Hepatocyte (in vitro differentiated cells): ENCODE data around the gene CLCN1. TPM values are rescaled to one million over a fixed set of nuclear protein-coding genes. Genes with fewer than 3 reads are reported as not detected.

Experiments
- DNase-seq: peaks from one replicate; pipeline ENCODE4 v3.0.0-alpha.2; 2016; ENCODE audit warnings: low spot score
- H2AFZ ChIP-seq: fragments of 200-600 bp; sonication (generic); 2 replicates; pipeline ENCODE4 v1.6.0; 2016; ENCODE audit warnings: antibody characterized with exemption, mild to moderate bottlenecking
- H3K27ac ChIP-seq: fragments of 200-600 bp; sonication (generic); 2 replicates; pipeline ENCODE4 v1.5.1; 2016; ENCODE audit warnings: mild to moderate bottlenecking
- H3K27me3 ChIP-seq: fragments of 200-600 bp; sonication (generic); 2 replicates; pipeline ENCODE4 v1.6.1; 2016
- H3K36me3 ChIP-seq: fragments of 200-600 bp; sonication (generic); replicated peaks from 2 replicates; pipeline ENCODE4 v1.5.1; 2016; ENCODE audit warnings: low read depth; ENCODE audit not compliant: insufficient read depth
- H3K4me1 ChIP-seq: fragments of 200-600 bp; sonication (generic); 2 replicates; pipeline ENCODE4 v1.5.1; 2016; ENCODE audit warnings: mild to moderate bottlenecking, moderate library complexity; ENCODE audit not compliant: insufficient read depth
- H3K4me2 ChIP-seq: fragments of 200-600 bp; sonication (generic); 2 replicates; pipeline ENCODE4 v1.6.0; 2016
- H3K4me3 ChIP-seq: fragments of 200-600 bp; sonication (generic); 2 replicates; pipeline ENCODE4 v1.5.1; 2016; ENCODE audit warnings: mild to moderate bottlenecking
- H3K79me2 ChIP-seq: fragments of 200-600 bp; sonication (generic); 2 replicates; pipeline ENCODE4 v1.6.0; 2017; ENCODE audit warnings: mild to moderate bottlenecking
- H3K9me2 ChIP-seq: fragments of 200-600 bp; sonication (generic); replicated peaks from 2 replicates; pipeline ENCODE4 v1.6.0; 2017; ENCODE audit warnings: mild to moderate bottlenecking; ENCODE audit not compliant: insufficient read depth
- H3K9me3 ChIP-seq: fragments of 200-600 bp; sonication (generic); 2 replicates; pipeline ENCODE4 v1.5.1; 2016; ENCODE audit warnings: low read depth, mild to moderate bottlenecking
- H4K20me1 ChIP-seq: fragments of 200-600 bp; sonication (generic); 2 replicates; pipeline ENCODE4 v1.6.0; 2016; ENCODE audit warnings: mild to moderate bottlenecking; ENCODE audit not compliant: insufficient read depth, poor library complexity, severe bottlenecking
- EZH2 ChIP-seq: fragments of 200-600 bp; sonication (generic); IDR thresholded peaks from 2 replicates; pipeline ENCODE4 v1.6.1; 2016; ENCODE audit warnings: antibody characterized with exemption, mild to moderate bottlenecking, borderline replicate concordance
- EZH2phosphoT487 ChIP-seq: fragments of 200-600 bp; sonication (generic); IDR thresholded peaks from one replicate; pipeline ENCODE4 v1.6.1; 2018; ENCODE audit warnings: antibody characterized with exemption, mild to moderate bottlenecking, low read depth, moderate library complexity; ENCODE audit not compliant: unreplicated experiment, severe bottlenecking
- WGBS: methylation state at CpG from one replicate; pipeline ENCODE4 v1.1.6; 2016; ENCODE audit warnings: low lambda C conversion rate; ENCODE audit errors: missing lambda C conversion rate; 5-methylcytosine and 5-hydroxymethylcytosine counted together
- polyA plus RNA-seq: library from polyadenylated mRNA; unstranded; fragments of >200 nt; fragmentation: Nextera tagmentation; extraction: Ambion mirVana; gene quantifications from 2 replicates; pipeline ENCODE4 v1.2.1, GENCODE V29; 2016
- total RNA-seq: library from RNA; depleted of rRNA; stranded (reverse); fragments of >200 nt; gene quantifications from 2 replicates; pipeline ENCODE4 v1.2.3, GENCODE V29; 2014
- TF ChIP-seq, protein P1 (sequence below): fragments of 200-600 bp; sonication (generic); IDR thresholded peaks from 2 replicates; pipeline ENCODE4 v1.5.1; 2016; ENCODE audit warnings: antibody characterized with exemption, mild to moderate bottlenecking; ENCODE audit not compliant: poor library complexity

Gene CLCN1
- total and polyA plus RNA-seq, 2 experiments from 2014 or later, result 0.07 TPM; not detected in 1

DNA sequence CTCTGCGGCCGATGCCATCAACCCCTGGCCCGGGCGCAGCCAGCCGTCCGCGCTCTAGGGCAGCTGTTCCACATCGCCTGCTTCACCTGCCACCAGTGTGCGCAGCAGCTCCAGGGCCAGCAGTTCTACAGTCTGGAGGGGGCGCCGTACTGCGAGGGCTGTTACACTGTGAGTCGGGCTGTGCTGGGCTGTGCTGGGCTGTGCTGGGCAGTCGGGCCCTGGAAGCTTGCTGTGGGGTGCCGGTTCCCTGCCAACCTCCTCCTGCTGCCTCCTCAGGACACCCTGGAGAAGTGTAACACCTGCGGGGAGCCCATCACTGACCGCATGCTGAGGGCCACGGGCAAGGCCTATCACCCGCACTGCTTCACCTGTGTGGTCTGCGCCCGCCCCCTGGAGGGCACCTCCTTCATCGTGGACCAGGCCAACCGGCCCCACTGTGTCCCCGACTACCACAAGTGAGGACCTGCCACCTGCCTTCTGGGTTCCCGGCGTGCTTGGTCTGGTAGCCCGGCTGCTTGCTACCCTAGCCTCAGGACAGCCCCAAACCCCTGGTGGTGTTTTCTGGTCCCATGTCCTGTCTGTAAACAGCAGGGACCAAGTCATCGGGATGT, 72.7 kb downstream of the CLCN1 start:
- Histone ChIP-seq H3K4me3 (no peak overlapping the region), H3K4me1 (peaks cover 45% of the 10 kb centered on the region), H3K36me3 (no peaks in the 10 kb centered on the region), H2AFZ (no peak overlapping the region), H3K79me2 (peaks cover 23% of the 10 kb centered on the region), H3K9me3 (no peaks in the 10 kb centered on the region), H4K20me1 (peaks cover 42% of the 10 kb centered on the region), H3K9me2 (no peaks in the 10 kb centered on the region), H3K27me3 (no peaks in the 10 kb centered on the region), H3K4me2 (no peak overlapping the region), H3K27ac (no peak overlapping the region)
- TF ChIP-seq EZH2phosphoT487 (no peak), EZH2 (no peak)
- TF ChIP-seq, protein P1, sequence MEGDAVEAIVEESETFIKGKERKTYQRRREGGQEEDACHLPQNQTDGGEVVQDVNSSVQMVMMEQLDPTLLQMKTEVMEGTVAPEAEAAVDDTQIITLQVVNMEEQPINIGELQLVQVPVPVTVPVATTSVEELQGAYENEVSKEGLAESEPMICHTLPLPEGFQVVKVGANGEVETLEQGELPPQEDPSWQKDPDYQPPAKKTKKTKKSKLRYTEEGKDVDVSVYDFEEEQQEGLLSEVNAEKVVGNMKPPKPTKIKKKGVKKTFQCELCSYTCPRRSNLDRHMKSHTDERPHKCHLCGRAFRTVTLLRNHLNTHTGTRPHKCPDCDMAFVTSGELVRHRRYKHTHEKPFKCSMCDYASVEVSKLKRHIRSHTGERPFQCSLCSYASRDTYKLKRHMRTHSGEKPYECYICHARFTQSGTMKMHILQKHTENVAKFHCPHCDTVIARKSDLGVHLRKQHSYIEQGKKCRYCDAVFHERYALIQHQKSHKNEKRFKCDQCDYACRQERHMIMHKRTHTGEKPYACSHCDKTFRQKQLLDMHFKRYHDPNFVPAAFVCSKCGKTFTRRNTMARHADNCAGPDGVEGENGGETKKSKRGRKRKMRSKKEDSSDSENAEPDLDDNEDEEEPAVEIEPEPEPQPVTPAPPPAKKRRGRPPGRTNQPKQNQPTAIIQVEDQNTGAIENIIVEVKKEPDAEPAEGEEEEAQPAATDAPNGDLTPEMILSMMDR, result no peak
- DNase-seq, result no peak
- 97% methylated on average over 28 of the region's 28 CpGs for WGBS

DNA sequence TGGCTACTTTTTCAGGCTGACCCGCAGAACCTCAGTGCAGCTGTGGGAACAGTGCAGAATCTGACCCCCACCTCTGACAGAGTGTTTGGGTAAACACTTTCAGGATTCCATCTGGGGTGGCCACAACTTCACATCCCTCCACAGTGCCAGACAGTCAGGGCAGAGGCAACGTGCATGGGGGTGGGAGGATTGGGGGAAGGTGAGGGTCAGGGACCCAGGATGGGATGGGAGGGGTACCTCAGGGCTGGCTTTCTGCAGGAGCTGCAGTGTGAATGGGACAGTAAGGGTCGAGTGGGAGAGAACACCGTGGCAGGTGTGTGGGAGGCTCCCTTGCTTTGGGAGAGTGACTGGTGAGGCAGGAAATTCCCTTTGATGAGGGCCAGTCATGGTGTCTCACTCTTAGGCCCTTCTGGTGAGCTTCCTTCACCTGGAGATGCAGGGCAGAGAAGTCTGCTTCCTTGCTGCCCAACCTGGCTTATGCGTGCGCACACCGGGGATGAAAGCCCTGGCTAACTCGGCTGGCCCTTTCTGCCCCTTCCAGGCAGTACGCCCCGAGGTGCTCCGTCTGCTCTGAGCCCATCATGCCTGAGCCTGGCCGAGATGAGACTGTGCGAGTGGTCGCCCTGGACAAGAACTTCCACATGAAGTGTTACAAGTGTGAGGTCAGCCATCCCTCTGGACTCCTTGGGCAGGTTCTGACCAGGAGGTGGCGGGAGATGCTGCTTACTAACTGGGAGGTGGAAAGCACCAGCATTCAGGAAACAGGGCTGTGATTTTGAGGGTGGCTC, 73.6 kb downstream of the CLCN1 start:
- Histone ChIP-seq H3K9me3 (no peaks in the 10 kb centered on the region), H3K4me3 (no peak overlapping the region), H3K9me2 (no peaks in the 10 kb centered on the region), H3K4me1 (peaks cover 38% of the 10 kb centered on the region), H3K79me2 (peaks cover 14% of the 10 kb centered on the region), H4K20me1 (peaks cover 33% of the 10 kb centered on the region), H3K27me3 (no peaks in the 10 kb centered on the region), H3K27ac (no peak overlapping the region), H3K4me2 (no peak overlapping the region), H2AFZ (no peak overlapping the region), H3K36me3 (no peaks in the 10 kb centered on the region)
- no peak for DNase-seq
- TF ChIP-seq EZH2 (no peak), EZH2phosphoT487 (no peak)
- TF ChIP-seq, protein P1, result no peak
- WGBS, result 93% methylated on average over 14 of the region's 15 CpGs

DNA sequence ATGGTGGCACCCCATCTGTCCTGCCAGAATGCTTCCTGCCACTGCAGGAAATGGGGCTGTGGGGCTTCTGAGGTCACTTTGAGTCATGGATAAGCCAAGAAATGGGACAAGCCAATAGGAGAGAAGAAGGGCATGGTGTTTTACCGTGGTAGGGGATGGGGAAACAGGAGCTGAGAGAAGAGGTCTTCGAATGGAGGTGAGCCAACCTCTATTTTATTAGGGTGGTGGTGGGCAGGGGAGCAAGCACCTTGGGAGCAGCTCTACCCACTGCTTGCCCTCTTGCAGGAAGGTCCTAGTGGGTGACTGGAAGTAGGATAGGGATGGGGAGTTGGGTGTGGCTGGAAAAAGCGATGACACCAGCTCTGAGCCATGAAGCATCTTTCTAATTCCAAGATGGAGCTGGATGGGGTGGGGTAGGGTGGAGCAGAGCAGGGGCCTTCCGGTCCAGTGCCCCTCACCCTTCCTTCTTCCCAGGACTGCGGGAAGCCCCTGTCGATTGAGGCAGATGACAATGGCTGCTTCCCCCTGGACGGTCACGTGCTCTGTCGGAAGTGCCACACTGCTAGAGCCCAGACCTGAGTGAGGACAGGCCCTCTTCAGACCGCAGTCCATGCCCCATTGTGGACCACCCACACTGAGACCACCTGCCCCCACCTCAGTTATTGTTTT, 74.3 kb downstream of the CLCN1 start:
- Histone ChIP-seq H3K27me3 (no peaks in the 10 kb centered on the region), H3K9me2 (no peaks in the 10 kb centered on the region), H3K4me1 (peaks cover 32% of the 10 kb centered on the region), H3K36me3 (no peaks in the 10 kb centered on the region), H2AFZ (no peak overlapping the region), H4K20me1 (peaks cover 25% of the 10 kb centered on the region), H3K79me2 (peaks cover 6% of the 10 kb centered on the region), H3K4me2 (no peak overlapping the region), H3K27ac (no peak overlapping the region), H3K9me3 (no peaks in the 10 kb centered on the region), H3K4me3 (no peak overlapping the region)
- WGBS, result 94% methylated on average over 10 of the region's 10 CpGs
- TF ChIP-seq, protein P1, result no peak
- TF ChIP-seq EZH2, result no peak
- no peak for TF ChIP-seq EZH2phosphoT487
- no peak for DNase-seq
